Neural progenitor cell (in vitro differentiated cells): ENCODE results near the gene MRPL23. TPM values are rescaled to one million over a fixed set of nuclear protein-coding genes. Genes with fewer than 3 reads are reported as not detected.

Experiments used
- DNase-seq: peaks from one replicate; pipeline ENCODE4 v3.0.0-alpha.2; 2016; ENCODE audit warnings: low spot score
- H2AFZ ChIP-seq: fragments of 200-600 bp; sonication (generic); replicated peaks from 2 replicates; pipeline ENCODE4 v1.6.1; 2016; ENCODE audit warnings: antibody characterized with exemption
- H3F3A ChIP-seq: fragments of 200-600 bp; sonication (generic); 2 replicates; pipeline ENCODE4 v1.6.1; 2016; ENCODE audit warnings: antibody characterized with exemption, low read depth
- H3K27ac ChIP-seq: fragments of 200-600 bp; sonication (generic); 2 replicates; pipeline ENCODE4 v1.5.1; 2016; ENCODE audit warnings: mild to moderate bottlenecking
- H3K27me3 ChIP-seq: fragments of 200-600 bp; sonication (generic); 2 replicates; pipeline ENCODE4 v1.6.1; 2016; ENCODE audit warnings: mild to moderate bottlenecking, moderate library complexity
- H3K36me3 ChIP-seq: fragments of 200-600 bp; sonication (generic); 2 replicates; pipeline ENCODE4 v1.5.1; 2016
- H3K4me1 ChIP-seq: fragments of 200-600 bp; sonication (generic); 2 replicates; pipeline ENCODE4 v1.6.1; 2016; ENCODE audit warnings: mixed run types
- H3K4me2 ChIP-seq: fragments of 200-600 bp; sonication (generic); 2 replicates; pipeline ENCODE4 v1.6.1; 2016
- H3K4me3 ChIP-seq: fragments of 200-600 bp; sonication (generic); 2 replicates; pipeline ENCODE4 v1.5.1; 2016
- H3K79me2 ChIP-seq: fragments of 200-600 bp; sonication (generic); 2 replicates; pipeline ENCODE4 v1.6.1; 2016; ENCODE audit warnings: low read depth
- H3K9ac ChIP-seq: fragments of 200-600 bp; sonication (generic); 2 replicates; pipeline ENCODE4 v1.6.1; 2016
- H3K9me3 ChIP-seq: fragments of 200-600 bp; sonication (generic); 2 replicates; pipeline ENCODE4 v1.5.1; 2016; ENCODE audit warnings: low read depth
- H4K20me1 ChIP-seq: fragments of 200-600 bp; sonication (generic); 2 replicates; pipeline ENCODE4 v1.6.1; 2016; ENCODE audit warnings: low read depth
- H3K27ac Mint-ChIP-seq: 3 replicates; pipeline ENCODE4 v1.8.0; 2021; ENCODE audit warnings: mixed read lengths
- H3K27me3 Mint-ChIP-seq: 2 replicates; pipeline ENCODE4 v1.8.0; 2022; ENCODE audit warnings: low read depth, mild to moderate bottlenecking, inconsistent platforms, moderate library complexity, mixed read lengths; ENCODE audit not compliant: insufficient read depth
- H3K36me3 Mint-ChIP-seq: 3 replicates; pipeline ENCODE4 v1.8.0; 2021; ENCODE audit warnings: mixed read lengths
- H3K4me1 Mint-ChIP-seq: 3 replicates; pipeline ENCODE4 v1.8.0; 2021; ENCODE audit warnings: mixed read lengths
- H3K4me3 Mint-ChIP-seq: 3 replicates; pipeline ENCODE4 v1.8.0; 2021; ENCODE audit warnings: mild to moderate bottlenecking, moderate library complexity, mixed read lengths
- H3K9me3 Mint-ChIP-seq: 3 replicates; pipeline ENCODE4 v1.8.0; 2020; ENCODE audit warnings: mixed read lengths
- EZH2 ChIP-seq: fragments of 200-600 bp; sonication (generic); IDR thresholded peaks from 2 replicates; pipeline ENCODE4 v1.6.1; 2017; ENCODE audit warnings: antibody characterized with exemption, mild to moderate bottlenecking, moderate library complexity
- EZH2phosphoT487 ChIP-seq: fragments of 200-600 bp; sonication (generic); IDR thresholded peaks from 2 replicates; pipeline ENCODE4 v1.6.1; 2017; ENCODE audit warnings: antibody characterized with exemption
- total RNA-seq: library from RNA; depleted of rRNA; stranded (reverse); fragments of >200 nt; gene quantifications from 2 replicates; pipeline ENCODE4 v1.2.3, GENCODE V29; 2015; ENCODE audit warnings: low replicate concordance
- TF ChIP-seq, protein P1 (sequence below): fragments of 200-600 bp; sonication (generic); IDR thresholded peaks from 2 replicates; pipeline ENCODE4 v1.5.1; 2017; ENCODE audit warnings: antibody characterized with exemption, mild to moderate bottlenecking

The MRPL23 gene
- total RNA-seq, 1 donor from 2014 or later = 43.2 TPM

DNA sequence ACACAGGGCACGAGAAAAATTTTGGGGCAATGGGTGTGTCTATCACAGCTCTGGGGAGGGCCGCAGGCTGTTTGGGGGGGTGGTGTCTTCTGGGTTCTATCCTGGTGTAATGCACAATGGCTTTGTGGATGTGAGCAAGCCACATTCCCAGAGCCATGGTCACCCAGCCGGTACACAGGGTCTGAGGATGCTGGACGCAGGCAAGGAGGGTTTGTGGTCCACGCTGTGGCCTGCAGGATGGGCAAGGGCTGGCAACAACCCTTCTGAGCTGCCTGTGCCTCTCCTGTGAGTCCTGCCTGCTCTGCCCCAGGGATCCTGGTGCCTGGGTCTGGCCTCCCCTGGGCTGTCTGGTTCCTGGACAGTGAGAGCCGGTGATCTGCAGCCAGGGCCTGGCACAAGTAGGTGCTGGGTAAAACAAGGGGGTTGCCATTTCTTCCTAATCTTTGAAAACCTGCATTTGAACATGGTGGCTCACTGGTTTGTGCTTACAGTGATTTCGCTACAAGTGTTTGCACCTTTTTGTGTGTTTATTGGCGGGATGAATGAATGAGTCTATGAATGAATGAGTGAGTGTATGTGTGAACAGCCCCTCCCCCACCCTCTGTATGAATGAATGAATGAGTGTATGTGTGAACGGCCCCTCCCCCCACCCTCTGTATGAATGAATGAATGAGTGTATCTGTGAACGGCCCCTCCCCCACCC, 4.4 kb upstream of the MRPL23 start:
- peaks cover 14% of the 10 kb centered on the region for H3K27me3 Mint-ChIP-seq
- no peak overlapping the region for H2AFZ ChIP-seq

GRCh38 chr11:1943576-1943975, 3.6 kb upstream of the MRPL23 start:
- Histone ChIP-seq H3K9me3 (no peaks in the 10 kb centered on the region), H3F3A (peaks cover 6% of the 10 kb centered on the region), H3K9ac (no peak overlapping the region), H3K79me2 (no peaks in the 10 kb centered on the region), H3K4me3 (no peak overlapping the region), H2AFZ (peak overlapping the region; percentile 6), H3K27me3 (no peaks in the 10 kb centered on the region), H3K4me1 (no peaks in the 10 kb centered on the region), H3K36me3 (no peaks in the 10 kb centered on the region), H3K27ac (no peak overlapping the region), H4K20me1 (no peaks in the 10 kb centered on the region), H3K4me2 (no peak overlapping the region)
- Mint-ChIP-seq H3K4me3 (no peak overlapping the region), H3K9me3 (no peaks in the 10 kb centered on the region), H3K27ac (peak overlapping the region; percentile 76), H3K36me3 (no peaks in the 10 kb centered on the region), H3K4me1 (peaks cover 22% of the 10 kb centered on the region), H3K27me3 (peaks cover 14% of the 10 kb centered on the region)
- no peak for TF ChIP-seq EZH2
- no peak for TF ChIP-seq EZH2phosphoT487
- TF ChIP-seq, protein P1, sequence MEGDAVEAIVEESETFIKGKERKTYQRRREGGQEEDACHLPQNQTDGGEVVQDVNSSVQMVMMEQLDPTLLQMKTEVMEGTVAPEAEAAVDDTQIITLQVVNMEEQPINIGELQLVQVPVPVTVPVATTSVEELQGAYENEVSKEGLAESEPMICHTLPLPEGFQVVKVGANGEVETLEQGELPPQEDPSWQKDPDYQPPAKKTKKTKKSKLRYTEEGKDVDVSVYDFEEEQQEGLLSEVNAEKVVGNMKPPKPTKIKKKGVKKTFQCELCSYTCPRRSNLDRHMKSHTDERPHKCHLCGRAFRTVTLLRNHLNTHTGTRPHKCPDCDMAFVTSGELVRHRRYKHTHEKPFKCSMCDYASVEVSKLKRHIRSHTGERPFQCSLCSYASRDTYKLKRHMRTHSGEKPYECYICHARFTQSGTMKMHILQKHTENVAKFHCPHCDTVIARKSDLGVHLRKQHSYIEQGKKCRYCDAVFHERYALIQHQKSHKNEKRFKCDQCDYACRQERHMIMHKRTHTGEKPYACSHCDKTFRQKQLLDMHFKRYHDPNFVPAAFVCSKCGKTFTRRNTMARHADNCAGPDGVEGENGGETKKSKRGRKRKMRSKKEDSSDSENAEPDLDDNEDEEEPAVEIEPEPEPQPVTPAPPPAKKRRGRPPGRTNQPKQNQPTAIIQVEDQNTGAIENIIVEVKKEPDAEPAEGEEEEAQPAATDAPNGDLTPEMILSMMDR = no peak
- DNase-seq = no peak

More for the DNA sequence above, 4.4 kb upstream of the MRPL23 start:
- Histone ChIP-seq H3K9me3 (no peaks in the 10 kb centered on the region), H3K4me2 (no peak overlapping the region), H3K4me1 (no peaks in the 10 kb centered on the region), H3K9ac (no peak overlapping the region), H3K79me2 (no peaks in the 10 kb centered on the region), H3K27me3 (no peaks in the 10 kb centered on the region), H4K20me1 (no peaks in the 10 kb centered on the region), H3K4me3 (no peak overlapping the region), H3K27ac (no peak overlapping the region), H3K36me3 (no peaks in the 10 kb centered on the region), H3F3A (peaks cover 6% of the 10 kb centered on the region)
- H3K4me3 Mint-ChIP-seq = peak overlapping the region; percentile 21
- peak overlapping the region; percentile 50 for H3K27ac Mint-ChIP-seq
- DNase-seq = no peak
- peaks cover 22% of the 10 kb centered on the region for H3K4me1 Mint-ChIP-seq
- H3K36me3 Mint-ChIP-seq = no peaks in the 10 kb centered on the region
- H3K9me3 Mint-ChIP-seq = no peaks in the 10 kb centered on the region
- TF ChIP-seq EZH2phosphoT487 (no peak), EZH2 (no peak)
- TF ChIP-seq, protein P1 = no peak

DNA sequence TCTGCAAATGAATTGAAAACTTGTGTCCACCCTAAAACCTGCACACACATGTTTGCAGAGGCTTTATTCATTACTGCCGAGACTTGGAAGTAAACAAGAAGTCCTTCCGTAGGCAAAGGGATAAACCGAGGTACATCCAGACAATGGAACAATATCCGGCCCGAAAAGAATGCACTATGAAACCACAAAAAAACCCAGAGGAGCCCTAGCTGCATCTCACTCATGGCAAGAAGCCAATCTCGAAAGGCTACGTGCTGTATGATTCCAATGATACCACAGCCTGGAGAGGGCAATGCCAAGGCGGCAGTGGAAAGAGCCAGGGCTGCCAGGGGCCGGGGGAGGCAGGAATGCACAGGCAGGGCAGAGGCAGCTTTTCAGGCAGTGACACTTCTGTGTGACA, 3.2 kb upstream of the MRPL23 start:
- TF ChIP-seq, protein P1 = no peak
- TF ChIP-seq EZH2phosphoT487 = no peak
- no peak for TF ChIP-seq EZH2
- H3K79me2 ChIP-seq = no peaks in the 10 kb centered on the region
- H3K4me3 ChIP-seq = no peak overlapping the region
- peaks cover 6% of the 10 kb centered on the region for H3F3A ChIP-seq
- Mint-ChIP-seq H3K27ac (no peak overlapping the region), H3K4me3 (no peak overlapping the region), H3K4me1 (peaks cover 20% of the 10 kb centered on the region), H3K27me3 (peaks cover 12% of the 10 kb centered on the region), H3K36me3 (no peaks in the 10 kb centered on the region), H3K9me3 (no peaks in the 10 kb centered on the region)
- H3K4me2 ChIP-seq = no peak overlapping the region
- H3K9me3 ChIP-seq = no peaks in the 10 kb centered on the region
- peak overlapping the region; percentile 6 for H2AFZ ChIP-seq
- no peaks in the 10 kb centered on the region for H3K27me3 ChIP-seq
- H3K9ac ChIP-seq = no peak overlapping the region
- H3K4me1 ChIP-seq = no peaks in the 10 kb centered on the region
- no peak overlapping the region for H3K27ac ChIP-seq
- no peak for DNase-seq
- no peaks in the 10 kb centered on the region for H4K20me1 ChIP-seq
- H3K36me3 ChIP-seq = no peaks in the 10 kb centered on the region
